Stimulated activated CD8-positive, alpha-beta memory T cell treated with anti-CD3 and anti-CD28 coated beads, Interleukin-15, amount 100 ng/mL, for 24 hours (primary cell): ENCODE measurements around the gene ABCG1.

Experiments
- DNase-seq: peaks from one replicate; pipeline ENCODE4 v3.0.0-alpha.2; 2020; ENCODE audit warnings: low read depth

The ABCG1 gene

DNA sequence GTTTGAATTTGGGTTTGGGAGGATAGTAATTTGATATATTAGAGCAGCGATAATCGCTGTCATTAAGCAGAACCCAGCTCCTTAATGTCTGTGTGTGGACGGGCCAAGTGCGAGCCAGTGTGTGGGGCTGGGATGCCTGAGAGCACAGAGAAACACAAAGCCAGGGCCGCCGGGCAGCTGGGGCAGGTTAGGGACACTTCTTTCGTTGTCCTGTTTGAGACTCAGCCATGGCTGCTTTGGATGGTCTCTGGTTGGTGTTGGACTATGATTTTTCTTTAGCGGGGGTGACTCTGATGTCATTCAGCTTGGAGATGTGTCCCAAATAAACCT is 33.4 kb downstream of the ABCG1 start:
- DNase-seq, result no peak

DNA sequence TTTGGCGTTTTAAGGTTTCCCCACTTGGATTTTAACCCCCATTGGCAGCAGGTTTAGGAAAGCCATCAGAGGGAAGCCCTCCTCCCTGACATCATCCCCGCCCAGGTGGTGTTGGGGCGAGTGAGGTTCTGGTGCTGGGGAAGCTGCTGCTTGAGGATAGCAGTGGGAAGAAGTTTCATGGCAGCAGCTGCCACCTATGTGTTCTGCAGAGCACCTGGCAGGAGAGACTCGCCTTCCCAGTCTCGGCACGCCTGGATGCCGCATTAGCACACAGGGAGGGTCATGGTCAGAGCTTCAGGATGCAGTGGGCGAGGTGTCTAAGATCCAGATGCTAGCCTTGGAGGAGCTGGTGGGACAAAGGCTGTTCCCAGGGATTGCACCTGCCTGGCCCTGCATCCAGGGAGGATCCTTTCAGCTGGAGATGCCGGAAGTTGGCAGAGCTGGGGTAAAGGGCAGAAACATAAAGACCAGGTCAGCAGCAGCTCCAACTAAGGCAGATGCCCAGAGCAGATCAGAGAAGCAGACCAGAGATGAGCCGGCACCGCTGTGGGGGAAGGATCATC is 33.9 kb downstream of the ABCG1 start:
- no peak for DNase-seq

DNA sequence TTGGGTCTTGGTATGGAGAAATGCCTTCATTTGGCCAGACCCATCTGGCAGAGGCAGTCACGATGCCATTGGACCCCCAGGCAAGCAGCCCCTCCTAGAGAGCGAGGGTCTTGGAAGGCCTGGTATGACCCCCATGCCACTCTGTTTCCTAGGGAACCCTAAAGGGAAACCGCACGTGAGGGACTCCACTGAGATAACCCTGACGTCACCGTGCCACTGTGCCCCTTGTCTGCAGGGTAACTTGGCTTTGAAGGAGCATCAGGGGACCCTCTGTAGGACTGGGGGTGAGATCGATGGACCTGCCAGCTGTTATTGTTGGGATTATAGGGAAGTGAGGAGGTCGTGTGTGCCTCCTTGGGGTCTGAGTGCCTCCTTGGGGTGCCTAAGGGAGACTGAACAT is 34.5 kb downstream of the ABCG1 start:
- no peak for DNase-seq

DNA sequence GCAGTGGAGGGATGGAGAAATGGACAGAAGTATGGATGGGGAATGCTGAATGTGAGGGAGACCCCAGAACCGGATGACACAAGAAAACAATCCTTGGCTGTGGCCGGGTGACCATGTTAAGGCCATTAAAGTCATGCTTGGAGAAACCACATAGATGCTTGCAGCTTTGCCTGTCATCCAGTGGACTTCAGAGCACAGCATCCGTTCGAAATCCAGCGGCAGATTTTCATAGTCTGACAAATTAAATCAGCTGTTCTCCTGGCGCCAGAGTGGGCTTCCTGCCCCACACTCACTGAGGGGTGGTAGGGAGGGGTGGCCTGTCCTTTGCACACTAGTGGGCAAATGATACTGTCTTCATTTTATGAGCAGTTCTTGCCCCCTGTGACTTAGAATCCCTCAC is 35.1 kb downstream of the ABCG1 start:
- no peak for DNase-seq

DNA sequence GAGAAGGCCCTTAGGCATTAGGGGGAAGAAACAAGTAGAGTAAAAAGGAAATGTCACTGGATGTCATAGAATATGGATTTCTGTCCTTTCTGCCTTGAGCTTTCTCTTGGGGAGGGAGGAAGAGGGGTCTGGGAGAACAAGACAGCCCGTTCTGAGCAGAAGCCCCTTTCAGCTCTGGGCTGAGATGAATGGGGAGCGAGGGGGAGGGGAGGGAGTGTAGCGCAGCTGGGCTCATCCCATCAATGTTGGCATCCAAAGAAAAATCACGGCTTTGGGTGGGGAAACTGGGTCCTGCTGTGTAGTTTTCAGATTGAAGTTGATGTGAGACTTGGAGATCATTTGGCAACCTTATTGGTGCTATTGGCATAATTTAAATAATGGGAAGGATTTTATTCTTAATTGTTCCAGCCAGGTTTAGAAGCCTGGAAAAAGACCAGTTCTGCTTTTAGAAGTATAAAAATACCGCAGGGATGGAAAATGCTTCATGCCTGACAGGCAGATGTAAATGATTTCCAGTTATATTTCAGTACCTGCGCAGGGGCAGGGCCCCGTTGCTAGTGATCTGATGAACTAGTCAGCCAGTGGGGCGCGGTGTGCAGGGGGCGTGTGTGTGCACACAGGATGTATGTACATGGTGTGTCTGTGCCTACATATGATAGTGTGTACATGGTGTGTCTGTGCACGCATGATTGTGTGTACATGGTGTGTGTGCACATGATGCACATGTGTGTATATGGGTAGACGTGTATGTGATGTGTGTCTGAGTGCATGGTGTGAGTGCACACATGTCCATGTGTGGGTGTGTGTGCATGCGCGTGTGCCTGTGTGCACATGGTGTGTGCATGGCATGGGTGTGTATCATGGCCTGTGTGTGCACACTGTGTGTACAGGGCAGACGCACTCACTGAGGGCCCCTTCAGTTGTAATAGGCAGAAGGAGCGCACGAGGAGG is 36.0 kb downstream of the ABCG1 start:
- DNase-seq, result no peak

DNA sequence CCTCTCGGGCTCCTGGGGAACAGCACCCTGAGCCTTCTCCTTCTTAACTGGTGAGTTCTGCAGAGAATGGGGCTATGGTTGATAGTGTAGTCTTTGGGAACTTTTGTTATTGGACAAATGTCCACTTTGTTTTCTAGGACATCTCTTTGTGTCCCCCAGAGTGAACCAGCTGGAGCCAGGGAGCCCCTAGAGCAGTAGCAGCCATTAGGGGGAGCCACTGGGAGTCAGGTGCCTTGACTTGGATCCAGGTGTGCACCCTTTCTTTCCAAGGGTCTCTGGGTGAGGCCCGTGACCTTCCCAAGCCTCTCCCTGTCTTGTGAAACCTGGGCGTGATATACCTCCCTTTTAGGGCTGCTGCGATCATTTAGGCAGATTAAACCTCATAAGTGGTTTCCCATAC is 36.9 kb downstream of the ABCG1 start:
- DNase-seq, result no peak

DNA sequence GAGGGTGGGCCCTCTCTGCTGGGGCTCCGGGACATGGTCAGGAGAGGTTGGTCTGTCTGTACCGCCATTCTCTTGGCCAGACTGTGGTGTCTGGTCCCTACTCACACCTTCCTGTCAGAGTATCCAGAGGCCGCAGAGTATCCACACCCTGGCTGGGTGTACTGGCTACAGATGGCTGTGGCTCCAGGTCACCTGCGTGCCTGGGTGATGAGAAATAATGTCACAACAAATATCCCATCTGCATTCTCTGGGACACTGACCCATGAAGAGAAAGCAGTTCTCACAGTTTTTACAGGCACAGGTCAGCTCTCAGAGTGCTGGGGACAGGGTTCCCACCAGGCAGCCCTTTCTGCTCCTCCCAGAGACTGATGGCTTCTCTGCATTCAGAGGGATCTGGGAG is 37.4 kb downstream of the ABCG1 start:
- no peak for DNase-seq

DNA sequence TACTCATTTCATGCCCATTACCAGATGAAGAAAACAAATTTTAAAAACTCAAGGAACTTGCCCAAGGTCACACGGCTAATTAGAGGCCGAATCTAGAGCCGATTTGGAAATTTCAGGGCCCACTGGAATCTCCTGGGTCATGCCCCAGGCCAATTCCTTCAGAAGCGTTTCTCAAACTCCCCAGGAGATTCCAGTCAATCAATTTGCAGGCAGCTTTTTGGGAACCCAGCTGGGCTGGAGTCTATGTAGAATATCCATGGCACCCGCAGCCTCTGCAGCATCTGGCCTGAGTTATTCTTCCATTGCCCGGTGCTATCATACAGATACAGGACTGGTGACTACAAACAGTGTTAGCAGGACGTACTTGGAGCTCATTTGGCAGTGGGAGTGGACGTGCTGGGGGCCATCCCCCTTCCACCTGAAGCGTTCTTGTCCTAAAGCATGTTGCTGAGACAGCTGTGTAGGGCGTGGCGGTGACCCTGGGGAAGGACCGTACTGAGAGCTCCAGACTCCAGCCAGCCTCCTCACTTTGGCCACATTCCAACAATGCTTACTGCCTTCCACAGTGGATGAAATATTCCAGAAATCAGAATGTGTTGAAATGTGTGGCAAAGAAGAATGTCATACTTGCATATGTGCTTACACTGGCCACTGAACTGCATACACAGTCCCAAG is 38.3 kb downstream of the ABCG1 start:
- no peak for DNase-seq

DNA sequence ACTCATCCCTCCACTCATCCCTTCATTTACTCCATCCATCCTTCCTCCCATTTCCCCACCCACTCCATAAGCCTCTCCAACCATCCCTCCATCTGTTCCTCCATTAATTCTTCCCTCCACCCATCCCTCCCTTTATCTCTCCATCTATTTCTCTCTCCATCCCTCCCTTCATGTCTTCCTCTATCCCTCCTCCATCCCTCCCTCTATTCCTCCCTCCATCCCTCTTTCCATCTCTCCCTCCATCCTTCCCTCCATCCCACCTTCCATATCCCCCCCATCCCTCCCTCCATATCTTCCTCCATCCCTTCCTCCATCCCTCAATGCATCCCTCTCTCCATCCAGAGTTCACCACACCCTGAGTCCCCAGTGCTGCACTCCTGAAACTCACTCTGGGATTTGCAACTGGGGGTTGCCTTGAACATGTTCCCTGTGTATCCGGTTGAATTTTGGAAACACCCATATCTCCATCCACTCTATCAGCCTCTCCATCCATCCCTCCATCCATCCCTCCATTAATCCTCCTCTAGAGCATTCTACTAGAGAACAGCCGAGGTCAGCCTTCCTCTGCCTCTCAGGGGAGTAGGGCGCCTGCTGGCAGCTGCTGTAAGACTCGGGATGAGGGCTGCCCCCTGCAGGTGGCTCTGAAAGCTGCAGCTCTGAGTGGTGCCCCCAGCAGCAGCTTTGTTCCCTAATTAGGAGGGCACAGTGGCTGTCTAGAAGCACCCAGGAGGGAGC is 39.4 kb downstream of the ABCG1 start:
- peak; percentile 61 for DNase-seq

DNA sequence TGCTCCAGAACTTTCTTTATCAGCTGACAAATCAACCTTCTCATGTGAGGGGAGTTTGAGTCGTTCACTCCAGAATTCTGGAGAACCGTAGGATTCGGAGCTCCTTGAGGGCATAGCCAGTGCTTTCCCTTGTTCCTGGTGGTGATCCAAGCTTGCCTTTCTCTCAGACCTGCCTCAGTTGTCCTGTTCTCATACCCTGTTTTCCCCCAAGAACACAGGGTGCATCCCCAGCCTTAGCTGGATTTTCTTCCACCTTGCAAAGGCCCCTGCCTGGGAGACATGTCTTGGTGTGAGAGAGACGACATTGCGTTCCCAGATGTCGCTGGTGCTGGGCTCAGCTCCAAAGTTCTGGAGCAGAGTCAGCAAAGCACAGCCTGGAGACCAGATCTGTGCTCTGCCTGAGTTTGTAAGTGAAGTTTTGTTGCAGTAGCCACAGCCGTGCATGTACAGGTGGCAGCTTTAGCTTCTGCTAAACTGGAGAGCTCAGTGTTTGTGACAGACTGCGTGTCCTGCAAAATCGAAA is 40.0 kb downstream of the ABCG1 start:
- no peak for DNase-seq

DNA sequence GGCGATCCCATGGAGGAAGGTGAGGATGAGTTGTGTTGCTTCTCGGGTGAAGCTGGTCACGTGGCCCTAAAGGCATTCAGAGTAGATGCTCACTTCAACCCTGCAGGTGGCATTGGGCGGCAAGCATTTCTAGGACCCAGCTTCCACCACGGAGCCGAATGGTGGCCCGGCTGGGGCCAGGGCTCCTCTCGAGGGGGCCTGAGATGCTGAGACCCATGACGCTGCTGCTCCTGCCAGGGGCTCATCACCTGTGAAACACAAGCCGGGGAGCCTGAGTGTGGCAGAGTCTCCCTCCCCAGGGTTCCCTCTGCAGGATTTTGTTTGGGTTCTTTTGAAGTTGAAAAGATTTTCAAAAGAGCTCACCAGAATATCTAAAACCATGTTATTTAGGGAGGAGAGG is 41.2 kb downstream of the ABCG1 start:
- DNase-seq, result no peak

DNA sequence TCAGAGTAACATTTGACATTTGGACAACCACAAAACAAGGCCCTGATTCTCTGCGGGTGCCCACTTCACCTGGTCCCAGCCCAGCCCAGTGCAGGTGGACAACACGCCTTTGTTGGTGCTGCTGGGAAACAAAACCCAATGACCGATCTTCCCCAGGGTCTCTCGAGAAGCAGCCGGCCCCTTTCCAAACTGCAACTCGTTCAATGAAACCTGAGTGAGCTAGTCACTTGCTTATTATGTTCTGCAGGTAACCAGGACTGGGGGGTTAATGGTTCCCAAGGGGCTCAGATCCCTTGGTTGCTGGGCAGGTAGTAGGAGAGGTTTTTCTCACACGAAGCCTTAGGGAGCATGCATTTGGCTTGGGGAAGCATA is 42.9 kb downstream of the ABCG1 start:
- no peak for DNase-seq

DNA sequence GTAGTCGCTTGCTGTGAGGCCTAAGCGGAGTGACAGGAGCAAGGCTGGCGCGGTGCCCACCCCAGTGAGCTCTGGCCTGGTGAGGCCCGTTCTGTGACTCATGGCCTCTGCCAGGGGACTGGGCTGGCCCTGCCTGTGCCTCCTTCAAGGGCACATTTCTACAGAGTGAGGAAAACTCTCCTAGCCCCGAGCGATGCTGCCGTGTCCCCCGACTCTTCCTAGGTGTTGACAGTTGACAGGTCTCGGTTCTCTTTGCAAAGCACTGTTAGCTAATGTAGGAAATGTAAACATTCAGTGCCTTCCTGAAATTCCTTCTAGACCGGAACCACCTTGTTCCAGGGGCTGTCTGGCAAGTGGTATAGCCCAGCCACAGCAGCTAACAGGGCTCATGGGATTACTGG is 43.9 kb downstream of the ABCG1 start:
- no peak for DNase-seq

DNA sequence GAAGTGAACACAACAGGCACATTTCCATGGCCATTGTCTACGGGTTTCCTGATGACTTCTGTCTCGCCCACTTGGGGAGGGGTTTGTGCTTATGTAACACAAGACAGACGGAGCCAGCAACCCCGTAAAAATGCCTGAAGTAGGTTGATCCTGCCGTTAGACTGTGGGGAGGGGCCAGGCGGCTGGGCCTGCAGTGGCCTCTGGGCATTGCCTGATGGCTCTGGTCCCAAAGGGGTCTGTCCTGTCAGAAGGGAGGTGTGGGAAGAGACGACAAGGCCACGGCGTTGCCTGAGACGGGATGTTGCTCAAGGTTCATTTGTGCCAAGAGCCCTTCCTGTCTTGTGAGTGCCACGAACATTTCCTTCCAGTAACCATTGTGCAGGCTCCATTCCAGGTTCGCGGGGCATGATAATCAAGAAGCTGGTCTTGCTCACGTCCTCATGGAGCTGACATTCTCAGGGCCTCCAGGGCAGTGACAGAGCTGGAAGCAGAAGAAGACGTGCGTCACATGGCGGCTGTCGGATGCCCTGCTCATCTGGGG is 44.7 kb downstream of the ABCG1 start:
- DNase-seq, result no peak

DNA sequence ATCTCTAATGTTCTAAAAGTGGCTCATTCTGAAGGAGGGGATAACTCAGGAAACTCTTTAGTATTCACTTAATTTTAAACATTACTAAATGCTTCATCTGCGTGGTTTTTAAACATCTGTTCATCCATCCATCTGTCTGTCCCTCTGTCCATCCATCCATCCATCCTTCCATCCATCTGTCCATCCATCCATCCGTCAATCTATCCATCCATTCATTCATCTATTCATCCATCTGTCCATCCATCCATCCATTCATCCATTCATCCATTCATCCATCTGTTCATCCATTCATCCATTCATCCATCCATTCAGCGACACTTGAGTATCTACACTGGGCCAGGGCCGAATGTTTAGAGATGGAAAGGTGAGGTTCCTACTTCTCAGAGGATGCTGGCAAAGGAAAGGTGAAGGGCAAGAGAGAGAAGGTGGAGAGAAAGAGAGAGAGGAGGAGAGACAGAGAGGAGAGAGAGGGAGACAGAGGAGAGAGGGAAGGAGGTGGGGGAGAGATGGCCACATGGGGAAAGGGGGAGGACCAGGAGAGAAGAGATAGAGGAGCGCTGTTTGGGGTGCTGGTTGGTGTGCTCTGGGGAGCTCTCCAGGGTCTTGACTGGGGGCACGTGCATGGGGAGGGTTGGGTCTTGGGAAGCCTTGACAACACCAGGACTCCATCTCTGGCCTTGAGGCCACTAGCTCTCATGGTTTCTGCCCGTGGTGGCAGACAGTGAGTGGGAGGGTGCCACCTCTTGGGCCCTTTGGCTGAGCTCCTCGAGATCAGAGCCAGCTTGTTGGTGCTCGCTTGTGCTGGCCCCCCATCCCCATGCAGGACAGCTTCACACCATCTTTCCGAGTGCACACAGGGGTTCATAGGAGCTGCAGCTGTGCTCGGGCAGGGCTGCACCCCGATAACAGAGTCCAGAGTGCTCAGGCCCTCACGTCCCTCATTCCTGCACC is 45.6 kb downstream of the ABCG1 start:
- DNase-seq, result no peak

DNA sequence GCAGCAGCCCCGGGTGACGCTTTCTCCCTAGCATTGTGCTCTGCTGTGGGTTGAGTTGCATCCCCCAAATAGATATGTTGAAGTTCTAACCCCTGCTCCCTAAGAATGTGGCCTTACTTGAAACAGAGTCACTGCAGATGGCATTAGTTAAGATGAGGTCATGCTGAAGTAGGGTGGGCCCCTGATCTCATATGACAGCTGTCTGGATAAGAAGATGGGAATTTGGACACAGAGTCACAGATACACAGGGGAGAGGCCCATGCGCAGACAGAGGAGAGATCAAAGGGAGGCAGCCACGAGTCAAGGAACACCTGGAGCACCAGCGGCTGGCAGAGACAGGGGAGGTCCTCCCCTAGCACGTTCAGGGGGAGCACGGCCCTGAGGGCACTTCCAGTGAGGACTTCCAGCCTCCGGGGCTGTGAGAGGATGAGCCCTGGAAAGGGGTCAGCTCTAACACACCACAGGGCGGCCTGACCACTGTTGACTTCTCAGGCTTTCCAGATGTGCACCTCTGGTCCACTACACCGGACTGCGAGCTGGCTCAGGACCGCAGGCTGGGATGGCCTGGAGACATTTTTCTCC is 46.4 kb downstream of the ABCG1 start:
- DNase-seq, result no peak

DNA sequence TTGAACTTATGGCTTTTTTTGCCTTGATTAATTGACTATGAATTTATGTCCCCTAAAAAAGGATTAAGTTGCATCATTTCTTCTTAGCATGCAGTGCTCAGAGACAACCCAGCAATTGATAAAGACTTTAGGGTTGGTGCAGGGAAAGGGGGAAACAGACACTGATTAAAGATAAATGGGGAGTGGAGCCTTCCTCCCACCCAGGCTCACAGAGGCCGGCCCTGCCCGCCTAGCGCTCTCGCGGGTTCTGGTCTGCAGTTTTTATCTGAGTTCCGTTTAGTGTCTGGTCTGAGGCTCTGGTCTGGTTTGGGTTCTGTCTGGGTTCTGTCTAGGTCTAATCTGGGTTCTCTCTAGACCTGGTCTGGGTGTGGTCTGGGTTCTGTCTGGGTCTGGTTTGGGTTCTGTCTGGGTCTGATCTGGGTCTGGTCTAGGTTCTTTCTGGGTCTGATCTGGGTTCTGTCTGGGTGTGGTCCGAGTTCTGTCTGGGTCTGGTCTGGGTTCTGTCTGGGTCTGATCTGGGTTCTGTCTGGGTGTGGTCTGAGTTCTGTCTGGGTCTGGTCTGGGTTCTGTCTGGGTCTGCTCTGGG is 48.1 kb downstream of the ABCG1 start:
- no peak for DNase-seq

DNA sequence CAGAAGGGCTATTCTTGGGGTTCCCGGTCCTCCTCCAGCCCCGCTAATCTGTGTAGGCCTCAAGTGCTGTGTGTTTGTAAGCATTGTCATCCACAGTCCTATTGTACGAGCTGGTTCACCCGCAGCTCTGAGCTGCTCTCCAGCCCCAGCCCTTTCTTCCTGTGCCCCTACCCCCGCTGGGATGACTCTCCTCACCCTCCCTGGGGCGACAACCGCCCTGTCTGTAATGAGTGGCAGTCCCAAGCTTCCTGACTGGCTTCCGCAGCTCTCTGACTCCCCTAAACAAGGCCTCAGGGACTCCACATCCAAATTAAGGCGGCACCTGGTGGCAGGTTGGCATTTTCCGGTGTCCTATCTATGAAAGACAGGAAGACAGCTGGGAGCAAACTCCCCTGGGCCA is 50.4 kb downstream of the ABCG1 start:
- DNase-seq, result no peak

DNA sequence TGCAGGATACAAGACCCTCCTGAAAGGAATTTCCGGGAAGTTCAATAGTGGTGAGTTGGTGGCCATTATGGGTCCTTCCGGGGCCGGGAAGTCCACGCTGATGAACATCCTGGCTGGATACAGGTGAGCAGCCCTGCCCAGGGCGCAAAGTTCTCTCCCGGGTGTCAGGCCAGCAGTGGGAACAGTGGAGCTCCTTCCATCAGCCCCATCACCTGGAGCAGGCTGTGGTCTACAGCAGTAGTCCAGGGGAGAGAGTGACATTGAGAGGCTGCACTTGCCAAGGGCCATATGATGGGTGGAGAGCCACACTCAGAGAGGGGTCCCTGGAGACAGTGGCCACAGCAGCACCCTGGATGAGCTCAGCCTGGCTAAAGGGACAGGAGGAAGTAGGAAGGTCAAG is 52.1 kb downstream of the ABCG1 start:
- no peak for DNase-seq
